Omental fat pad (tissue), 4 donors: ENCODE measurements around the gene LGALS3BP. TPM values are rescaled to one million over a fixed set of nuclear protein-coding genes. Genes with fewer than 3 reads are reported as not detected.

Source experiments
- ATAC-seq: fragments of 150-250 bp; one replicate; pipeline ENCODE4 v1.9.1; 2016; ENCODE audit warnings: mild to moderate bottlenecking, moderate library complexity; ENCODE audit not compliant: low FRiP score
- DNase-seq: peaks from one replicate; pipeline ENCODE4 v3.0.0-alpha.2; 2019; ENCODE audit warnings: low spot score
- CTCF ChIP-seq, 3 donors: fragments of 450-650 bp; IDR thresholded peaks; one replicate each; pipeline ENCODE4 v1.5.1; 2016 to 2017; ENCODE audit warnings: antibody characterized with exemption in 3 of 3, mild to moderate bottlenecking in 3 of 3, moderate library complexity in 2 of 3
- total RNA-seq, 4 donors: library from RNA; depleted of rRNA; stranded (reverse); fragments of >200 nt; gene quantifications; one replicate each; pipeline ENCODE4 v1.1.0, GENCODE V29; 2016

LGALS3BP gene
- total RNA-seq, 4 donors from 2014 or later, result 325 to 516 (median 441) TPM

DNA sequence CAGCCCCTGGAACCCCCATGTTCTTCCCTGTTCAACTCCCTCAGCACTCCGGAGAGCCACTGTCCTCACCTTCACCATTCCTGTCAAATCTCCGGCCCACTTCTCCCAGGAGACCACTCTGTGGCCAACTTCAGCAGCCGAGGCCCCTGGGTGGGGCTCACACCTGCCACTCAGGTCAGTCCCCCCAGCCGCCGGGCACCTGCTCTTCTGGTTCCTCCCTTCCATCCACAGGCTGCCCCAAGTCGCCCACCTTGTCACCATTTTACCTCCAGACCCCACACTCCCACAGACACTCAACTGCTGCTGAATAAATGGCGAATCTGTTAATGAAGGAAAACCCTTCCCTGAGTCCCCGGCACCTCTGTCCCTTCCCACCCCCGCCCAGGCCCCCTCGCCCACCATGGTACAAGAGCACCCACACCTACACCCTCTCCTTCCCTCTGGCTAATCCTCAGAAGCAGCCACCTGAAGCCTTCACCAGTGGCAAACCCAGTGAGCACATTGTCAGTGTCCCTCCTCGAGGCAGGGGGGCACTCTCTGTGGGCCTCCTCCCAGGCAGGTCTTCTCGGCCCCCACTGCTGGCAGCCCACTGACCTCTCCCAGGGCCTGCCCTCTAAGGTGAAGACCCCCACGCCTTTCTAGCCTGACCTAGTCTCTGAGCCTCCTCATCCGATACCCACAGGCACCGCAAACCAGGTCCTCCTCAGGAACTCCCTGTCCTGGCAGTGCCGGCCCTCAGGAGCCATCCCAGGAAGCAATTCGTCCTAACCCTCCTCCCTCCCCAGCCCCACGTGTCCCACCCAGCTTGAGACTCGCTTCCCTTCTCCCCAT, 21.7 kb upstream of the LGALS3BP start:
- ATAC-seq (no peak), DNase-seq (peak; percentile 13)
- no peak for TF ChIP-seq CTCF (IDR thresholded peaks at IDR 0.05)

- no peak for DNase-seq
- ATAC-seq, result no peak
Measured at GRCh38 chr17:79000396-79001189, 20.9 kb upstream of the LGALS3BP start.

DNA sequence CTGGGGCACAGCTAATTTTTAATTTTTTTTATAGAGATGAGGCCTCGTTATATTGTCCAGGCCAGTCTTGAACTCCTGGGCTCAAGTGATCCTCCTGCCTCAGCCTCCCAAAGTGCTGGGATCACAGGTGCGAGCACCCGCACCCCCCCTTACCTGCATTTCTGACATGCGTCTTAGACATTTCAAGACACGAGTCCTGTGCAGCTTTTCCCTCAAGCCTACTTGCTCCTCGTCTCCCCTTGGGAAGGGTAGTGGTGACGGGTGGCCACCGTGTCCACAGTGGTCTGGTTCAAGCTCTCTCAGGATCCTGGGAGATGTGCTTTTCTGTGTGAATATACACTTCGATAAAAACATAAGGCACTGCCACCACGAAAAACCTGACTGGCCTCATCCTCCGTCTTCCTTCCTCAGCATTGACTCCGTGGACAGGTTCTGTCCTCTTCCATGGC, 20.2 kb upstream of the LGALS3BP start:
- no peak for TF ChIP-seq CTCF (IDR thresholded peaks at IDR 0.05)
- no peak for DNase-seq
- ATAC-seq, result no peak

More at GRCh38 chr17:79000396-79001189, 20.9 kb upstream of the LGALS3BP start:
- no peak for TF ChIP-seq CTCF (IDR thresholded peaks at IDR 0.05)

DNA sequence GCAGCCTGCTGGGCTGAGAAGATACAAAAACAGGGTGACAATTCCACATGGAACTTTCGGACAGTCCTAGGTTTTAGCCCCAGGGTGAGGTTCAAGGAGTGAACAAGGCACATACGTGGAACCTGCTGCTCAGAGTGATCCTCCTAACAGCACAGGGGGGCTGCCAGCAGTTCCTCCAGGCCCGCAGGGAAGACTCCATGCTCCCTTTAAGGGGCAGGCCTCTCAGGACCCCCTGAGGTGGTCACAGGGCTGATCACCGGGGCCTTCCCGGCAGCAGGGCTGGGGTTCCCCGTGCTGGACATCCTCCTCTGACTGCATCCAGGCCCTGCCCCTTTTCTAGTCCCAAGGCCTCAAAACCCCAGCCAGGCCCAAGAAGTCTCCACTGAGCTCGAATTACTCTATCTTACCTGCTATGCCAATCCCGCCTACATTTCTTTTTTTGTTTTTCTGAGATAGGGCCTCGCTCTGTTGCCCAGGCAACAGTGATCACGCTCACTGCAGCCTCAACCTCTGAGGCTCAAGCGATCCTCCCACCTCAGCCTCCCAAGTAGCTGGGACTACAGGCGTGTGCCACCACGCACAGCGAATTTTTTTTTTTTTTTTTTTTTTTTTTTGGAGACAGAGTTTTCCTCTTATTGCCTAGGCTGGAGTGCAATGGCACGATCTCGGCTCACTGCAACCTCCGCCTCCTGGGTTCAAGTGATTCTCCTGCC, 19.5 kb upstream of the LGALS3BP start:
- no peak for TF ChIP-seq CTCF (IDR thresholded peaks at IDR 0.05)
- ATAC-seq (no peak), DNase-seq (peak; percentile 7)

GRCh38 chr17:78998311-78999055, 18.8 kb upstream of the LGALS3BP start:
- ATAC-seq (no peak), DNase-seq (peak; percentile 15)
- no peak for TF ChIP-seq CTCF (IDR thresholded peaks at IDR 0.05)

DNA sequence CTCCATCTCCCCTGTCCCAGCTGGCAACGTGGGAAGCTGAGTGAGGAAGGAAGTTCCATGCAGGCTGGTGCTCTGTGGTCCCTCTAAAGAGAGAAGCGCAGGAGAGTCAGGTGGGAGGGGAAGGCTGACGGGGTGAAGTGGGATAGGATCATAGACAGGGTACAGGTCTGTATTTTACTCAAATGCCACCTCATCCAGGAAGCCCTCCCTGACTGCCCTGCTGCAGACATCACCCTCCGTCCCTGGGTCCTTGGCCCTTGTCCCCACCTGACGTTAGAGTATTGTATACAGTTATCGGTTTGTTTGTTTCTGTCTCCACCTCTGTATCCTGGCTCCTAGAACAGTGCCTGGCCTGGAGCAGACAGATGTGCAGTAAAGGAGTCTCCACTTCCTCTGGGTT, 18.2 kb upstream of the LGALS3BP start:
- DNase-seq (no peak), ATAC-seq (no peak)
- no peak for TF ChIP-seq CTCF (IDR thresholded peaks at IDR 0.05)
